Epithelial cell of esophagus (primary cell): ENCODE data around the gene PPP1R17.

Source experiments
- DNase-seq: peaks from one replicate; pipeline ENCODE4 v3.0.0; 2010; ENCODE audit warnings: low read depth
- H3K4me3 ChIP-seq: 2 replicates; pipeline ENCODE4 v1.5.1; 2011; ENCODE audit warnings: mild to moderate bottlenecking, low read length, control low read depth
- CTCF ChIP-seq: IDR thresholded peaks from 2 replicates; pipeline ENCODE4 v1.5.1; 2011; ENCODE audit warnings: low read depth, mild to moderate bottlenecking, low read length, control low read depth, inconsistent platforms; ENCODE audit not compliant: insufficient read depth; ENCODE audit errors: missing control alignments

Gene PPP1R17

GRCh38 chr7:31679574-31680305 is 7.3 kb upstream of the PPP1R17 start:
- TF ChIP-seq CTCF, result no peak

GRCh38 chr7:31683445-31684225 is 3.4 kb upstream of the PPP1R17 start:
- TF ChIP-seq CTCF, result no peak
- no peak overlapping the region for H3K4me3 ChIP-seq
- DNase-seq, result no peak

More at GRCh38 chr7:31679574-31680305, 7.3 kb upstream of the PPP1R17 start:
- DNase-seq, result no peak
- no peak overlapping the region for H3K4me3 ChIP-seq

- no peak for TF ChIP-seq CTCF
- no peak overlapping the region for H3K4me3 ChIP-seq
Observed at GRCh38 chr7:31688372-31688771, 1.4 kb downstream of the PPP1R17 start.

GRCh38 chr7:31688996-31689395 is 2.0 kb downstream of the PPP1R17 start:
- TF ChIP-seq CTCF, result no peak
- no peak overlapping the region for H3K4me3 ChIP-seq
- no peak for DNase-seq

More at GRCh38 chr7:31688372-31688771, 1.4 kb downstream of the PPP1R17 start:
- DNase-seq, result no peak

GRCh38 chr7:31690935-31691334 is 3.9 kb downstream of the PPP1R17 start:
- H3K4me3 ChIP-seq, result no peak overlapping the region
- TF ChIP-seq CTCF, result no peak
- DNase-seq, result no peak

- TF ChIP-seq CTCF, result no peak
- no peak for DNase-seq
- no peak overlapping the region for H3K4me3 ChIP-seq
Observed at GRCh38 chr7:31692451-31692850, 5.4 kb downstream of the PPP1R17 start.
